ENCODE results near the gene KLHL33.
"Not testable (repeated sequence)": the region's sequence is repeated elsewhere in the genome, so short reads cannot be mapped to it uniquely, and the experiment has no call there.

The KLHL33 gene

GRCh38 chr14:20446889-20447288, 10.9 kb upstream of the KLHL33 start:
- no peak for DNase-seq (ENCODE audit: low read depth)

GRCh38 chr14:20443650-20444049, 7.7 kb upstream of the KLHL33 start:
- DNase-seq (ENCODE audit: low read depth), result not testable (repeated sequence)

- DNase-seq (ENCODE audit: low read depth), result no peak
Observed at GRCh38 chr14:20441461-20441860, 5.5 kb upstream of the KLHL33 start.

GRCh38 chr14:20440882-20441281, 4.9 kb upstream of the KLHL33 start:
- DNase-seq (ENCODE audit: low read depth), result no peak

GRCh38 chr14:20440465-20440864, 4.5 kb upstream of the KLHL33 start:
- DNase-seq (ENCODE audit: low read depth), result no peak

- DNase-seq (ENCODE audit: low read depth), result no peak
Observed at GRCh38 chr14:20438664-20439063, 2.7 kb upstream of the KLHL33 start.

GRCh38 chr14:20436363-20436755, 393 bp upstream of the KLHL33 start:
- DNase-seq (ENCODE audit: low read depth), result peak; percentile 84

- no peak for DNase-seq (ENCODE audit: low read depth)
Observed at GRCh38 chr14:20434701-20435581, 1.0 kb downstream of the KLHL33 start.

- no peak for DNase-seq (ENCODE audit: low read depth)
Observed at GRCh38 chr14:20429801-20430669, 5.9 kb downstream of the KLHL33 start.

- no peak for DNase-seq (ENCODE audit: low read depth)
Observed at GRCh38 chr14:20428802-20429201, 7.2 kb downstream of the KLHL33 start.

GRCh38 chr14:20428010-20428365, 8.0 kb downstream of the KLHL33 start:
- no peak for DNase-seq (ENCODE audit: low read depth)

- peak; percentile 71 for DNase-seq (ENCODE audit: low read depth)
Observed at GRCh38 chr14:20427231-20428009, 8.5 kb downstream of the KLHL33 start.

- no peak for DNase-seq (ENCODE audit: low read depth)
Observed at GRCh38 chr14:20424851-20425250, 11.1 kb downstream of the KLHL33 start.

- DNase-seq (ENCODE audit: low read depth), result no peak
Observed at GRCh38 chr14:20422886-20423285, 13.1 kb downstream of the KLHL33 start.

GRCh38 chr14:20421267-20421666, 14.7 kb downstream of the KLHL33 start:
- no peak for DNase-seq (ENCODE audit: low read depth)

- no peak for DNase-seq (ENCODE audit: low read depth)
Observed at GRCh38 chr14:20419419-20419818, 16.5 kb downstream of the KLHL33 start.

GRCh38 chr14:20418501-20418909, 17.5 kb downstream of the KLHL33 start:
- DNase-seq (ENCODE audit: low read depth), result no peak

- DNase-seq (ENCODE audit: low read depth), result no peak
Observed at GRCh38 chr14:20417250-20418186, 18.4 kb downstream of the KLHL33 start.

GRCh38 chr14:20416223-20416622, 19.7 kb downstream of the KLHL33 start:
- no peak for DNase-seq (ENCODE audit: low read depth)

GRCh38 chr14:20415782-20416206, 20.2 kb downstream of the KLHL33 start:
- peak; percentile 54 for DNase-seq (ENCODE audit: low read depth)

- peak; percentile 32 for DNase-seq (ENCODE audit: low read depth)
Observed at GRCh38 chr14:20413744-20414082, 22.3 kb downstream of the KLHL33 start.
